ENCODE results near the gene HSD17B7.
"Not testable (repeated sequence)": the region's sequence is repeated elsewhere in the genome, so short reads cannot be mapped to it uniquely, and the experiment has no call there.

DNA sequence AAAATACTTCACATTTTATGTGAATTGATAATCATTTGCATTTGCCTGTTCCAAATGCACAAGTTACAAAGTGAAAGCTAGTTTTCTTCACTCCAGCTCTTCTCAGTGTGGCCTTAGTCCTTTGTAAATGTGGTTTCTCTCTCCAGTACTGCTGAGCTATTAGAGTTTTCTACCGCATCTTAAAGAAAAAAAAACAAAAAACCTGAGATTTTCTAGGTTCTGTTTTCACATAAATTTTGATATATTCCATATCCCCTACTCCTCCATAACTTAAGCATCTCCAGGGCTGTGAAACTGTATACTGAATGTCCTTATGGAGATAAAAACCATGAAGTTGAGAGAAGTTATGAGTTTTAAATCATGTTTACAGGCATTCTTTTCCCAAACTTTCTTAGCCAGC is 3.8 kb downstream of the HSD17B7 start:
- TF ChIP-seq, protein P1, sequence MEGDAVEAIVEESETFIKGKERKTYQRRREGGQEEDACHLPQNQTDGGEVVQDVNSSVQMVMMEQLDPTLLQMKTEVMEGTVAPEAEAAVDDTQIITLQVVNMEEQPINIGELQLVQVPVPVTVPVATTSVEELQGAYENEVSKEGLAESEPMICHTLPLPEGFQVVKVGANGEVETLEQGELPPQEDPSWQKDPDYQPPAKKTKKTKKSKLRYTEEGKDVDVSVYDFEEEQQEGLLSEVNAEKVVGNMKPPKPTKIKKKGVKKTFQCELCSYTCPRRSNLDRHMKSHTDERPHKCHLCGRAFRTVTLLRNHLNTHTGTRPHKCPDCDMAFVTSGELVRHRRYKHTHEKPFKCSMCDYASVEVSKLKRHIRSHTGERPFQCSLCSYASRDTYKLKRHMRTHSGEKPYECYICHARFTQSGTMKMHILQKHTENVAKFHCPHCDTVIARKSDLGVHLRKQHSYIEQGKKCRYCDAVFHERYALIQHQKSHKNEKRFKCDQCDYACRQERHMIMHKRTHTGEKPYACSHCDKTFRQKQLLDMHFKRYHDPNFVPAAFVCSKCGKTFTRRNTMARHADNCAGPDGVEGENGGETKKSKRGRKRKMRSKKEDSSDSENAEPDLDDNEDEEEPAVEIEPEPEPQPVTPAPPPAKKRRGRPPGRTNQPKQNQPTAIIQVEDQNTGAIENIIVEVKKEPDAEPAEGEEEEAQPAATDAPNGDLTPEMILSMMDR (IDR thresholded peaks at IDR 0.05), result not testable (repeated sequence)
- not testable (repeated sequence) for TF ChIP-seq POLR2A (IDR thresholded peaks at IDR 0.05)
